AG04450 (cell line): ENCODE data around the gene SPHK1. TPM values are rescaled to one million over a fixed set of nuclear protein-coding genes. Genes with fewer than 3 reads are reported as not detected.

Source experiments
- CTCF ChIA-PET: fragments of 300-600, 350-600 bp; formaldehyde crosslinking; extraction: SDS; loops from one replicate; lab custom pipeline; 2022; ENCODE audit warnings: antibody characterized with exemption, inconsistent platforms; lab: Charles Lee
- POLR2A ChIA-PET: fragments of 350-600 bp; formaldehyde crosslinking; extraction: SDS; loops from one replicate; lab custom pipeline; 2021; ENCODE audit warnings: antibody characterized with exemption, inconsistent platforms; lab: Yijun Ruan, JAX
- DNase-seq: peaks from one replicate; pipeline ENCODE4 v3.0.0-alpha.2; 2011; ENCODE audit warnings: low read depth, low spot score
- H3K27ac ChIP-seq: one replicate; pipeline ENCODE4 v1.5.1; 2012; ENCODE audit warnings: low read depth, low read length, control low read depth
- H3K27me3 ChIP-seq: one replicate; pipeline ENCODE4 v1.6.0; 2012; ENCODE audit warnings: low read length; ENCODE audit not compliant: control insufficient read depth, insufficient read depth
- H3K4me3 ChIP-seq: 2 replicates; pipeline ENCODE4 v1.5.1; 2011; ENCODE audit warnings: mild to moderate bottlenecking, low read depth, low read length, control low read depth
- H3K9me3 ChIP-seq: 2 replicates; pipeline ENCODE4 v1.5.1; 2012; ENCODE audit warnings: low read length; ENCODE audit not compliant: control insufficient read depth, insufficient read depth
- polyA plus RNA-seq: library from polyadenylated mRNA; depleted of rRNA; stranded (reverse); fragments of >200 nt; gene quantifications from 2 replicates; pipeline ENCODE4 v1.2.3, GENCODE V29; 2011
- TF ChIP-seq, protein P1 (sequence below): IDR thresholded peaks from 2 replicates; pipeline ENCODE4 v1.5.1; 2011; ENCODE audit warnings: low read depth, low read length, control low read depth, inconsistent platforms

SPHK1 gene
- polyA plus RNA-seq, 1 experiment, result 11.6 TPM

DNA sequence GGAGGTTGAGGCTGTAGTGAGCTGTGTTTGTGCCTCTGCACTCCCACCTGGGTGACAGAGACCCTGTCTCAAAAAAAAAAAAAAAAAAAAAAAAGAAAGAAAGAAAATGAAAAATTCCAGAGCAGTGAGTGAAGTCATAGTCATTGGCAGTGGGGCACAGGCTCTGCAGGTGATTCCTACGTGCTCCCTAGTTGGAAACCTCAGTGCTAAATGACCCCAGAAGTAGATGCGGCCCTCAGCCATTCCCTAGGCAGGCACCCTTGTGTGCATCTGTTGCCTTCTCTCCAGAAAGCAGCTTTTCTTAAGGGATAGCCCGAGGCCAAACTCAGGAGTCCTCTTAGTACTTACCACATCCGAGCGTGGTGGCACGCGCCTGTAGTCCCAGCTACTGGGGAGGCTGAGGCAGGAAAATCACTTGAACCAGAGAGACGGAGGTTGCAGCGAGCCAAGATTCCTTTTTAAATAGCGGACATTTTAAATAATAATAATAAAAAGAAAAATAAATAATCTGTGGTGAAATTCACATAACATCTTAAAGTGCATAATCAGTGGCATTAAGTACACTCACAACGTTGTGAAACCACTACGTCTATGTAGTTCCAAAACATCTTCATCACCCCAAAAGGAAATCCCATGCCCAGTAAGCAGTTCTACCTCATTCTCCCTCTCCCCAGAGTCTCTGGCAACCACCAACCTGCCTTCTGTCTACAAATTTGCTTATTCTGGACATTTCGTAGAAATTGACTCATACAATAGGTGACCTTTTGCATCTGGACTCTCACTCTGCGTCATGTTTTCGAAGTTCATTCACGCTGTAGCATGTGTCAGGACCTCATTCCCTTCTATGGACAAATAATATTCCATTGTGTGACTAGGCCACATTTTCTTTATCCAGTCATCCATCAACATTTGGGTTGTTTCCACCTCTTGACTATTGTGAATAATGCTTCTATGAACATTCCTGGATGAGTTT, 12.5 kb upstream of the SPHK1 start:
- TF ChIP-seq, protein P1, sequence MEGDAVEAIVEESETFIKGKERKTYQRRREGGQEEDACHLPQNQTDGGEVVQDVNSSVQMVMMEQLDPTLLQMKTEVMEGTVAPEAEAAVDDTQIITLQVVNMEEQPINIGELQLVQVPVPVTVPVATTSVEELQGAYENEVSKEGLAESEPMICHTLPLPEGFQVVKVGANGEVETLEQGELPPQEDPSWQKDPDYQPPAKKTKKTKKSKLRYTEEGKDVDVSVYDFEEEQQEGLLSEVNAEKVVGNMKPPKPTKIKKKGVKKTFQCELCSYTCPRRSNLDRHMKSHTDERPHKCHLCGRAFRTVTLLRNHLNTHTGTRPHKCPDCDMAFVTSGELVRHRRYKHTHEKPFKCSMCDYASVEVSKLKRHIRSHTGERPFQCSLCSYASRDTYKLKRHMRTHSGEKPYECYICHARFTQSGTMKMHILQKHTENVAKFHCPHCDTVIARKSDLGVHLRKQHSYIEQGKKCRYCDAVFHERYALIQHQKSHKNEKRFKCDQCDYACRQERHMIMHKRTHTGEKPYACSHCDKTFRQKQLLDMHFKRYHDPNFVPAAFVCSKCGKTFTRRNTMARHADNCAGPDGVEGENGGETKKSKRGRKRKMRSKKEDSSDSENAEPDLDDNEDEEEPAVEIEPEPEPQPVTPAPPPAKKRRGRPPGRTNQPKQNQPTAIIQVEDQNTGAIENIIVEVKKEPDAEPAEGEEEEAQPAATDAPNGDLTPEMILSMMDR, result no peak

DNA sequence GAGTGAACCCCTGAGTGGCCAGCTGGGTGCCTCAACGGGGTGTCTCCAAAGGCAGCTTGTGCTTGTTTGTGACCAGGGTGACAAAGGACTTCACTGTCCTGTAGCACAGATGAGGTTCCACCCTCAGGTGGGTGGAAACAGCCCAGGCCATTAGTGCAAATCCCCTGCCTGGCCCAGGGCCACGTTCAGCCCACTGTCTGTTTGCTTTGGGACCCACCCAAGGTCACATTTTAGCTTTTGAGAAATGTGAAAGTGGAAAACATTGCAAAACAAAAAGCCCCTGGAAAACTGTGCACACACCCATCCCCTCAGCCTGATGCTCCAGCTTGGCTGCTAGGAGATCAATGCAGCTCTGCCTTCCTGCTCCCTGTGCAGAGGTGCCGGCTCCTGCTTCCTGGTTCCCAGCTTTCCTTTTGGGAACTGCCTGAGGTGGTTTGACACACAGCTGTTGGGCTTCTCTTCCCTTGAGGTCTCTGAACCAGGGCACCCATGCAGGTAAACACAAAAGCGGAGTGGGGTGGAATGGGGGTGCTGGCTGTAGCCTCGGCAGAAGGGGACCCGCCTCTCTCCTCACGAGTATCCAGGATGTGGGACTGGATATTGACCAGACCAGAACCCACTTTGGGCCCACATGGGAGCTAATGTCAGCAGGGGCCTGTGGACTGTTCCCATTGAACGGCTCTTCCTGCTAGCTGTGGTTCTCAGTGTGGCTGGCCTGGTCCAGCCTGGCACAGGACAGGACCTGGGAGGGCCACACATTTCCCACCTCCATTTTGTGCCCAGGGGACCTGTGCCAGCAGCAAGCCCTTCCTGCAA, 7.9 kb upstream of the SPHK1 start:
- CTCF ChIA-PET, result interaction anchor here (0.7 to 1.6 kb wide), 2 partner anchors 9 to 23 kb away, joined by 3 to 7 read pairs; partner anchors contain the start of gene SPHK1

More for the DNA sequence above, 12.5 kb upstream of the SPHK1 start:
- no peak overlapping the region for H3K4me3 ChIP-seq
- no peaks in the 10 kb centered on the region; the same call in 1 of the 2 replicates for H3K9me3 ChIP-seq
- H3K27ac ChIP-seq, result peak overlapping the region; percentile 96
- DNase-seq, result peak; percentile 92
- ChIA-PET CTCF (interaction anchor here (0.8 to 3.2 kb wide), 4 partner anchors 13 to 73 kb away, joined by 4 to 20 read pairs (median 12); partner anchors contain the start of genes PRPSAP1 and SPHK1), POLR2A (interaction anchor here (0.7 to 2.5 kb wide), 2 partner anchors 13 to 73 kb away, joined by 4 to 25 read pairs; partner anchors contain the start of gene SPHK1)
- no peaks in the 10 kb centered on the region for H3K27me3 ChIP-seq

DNA sequence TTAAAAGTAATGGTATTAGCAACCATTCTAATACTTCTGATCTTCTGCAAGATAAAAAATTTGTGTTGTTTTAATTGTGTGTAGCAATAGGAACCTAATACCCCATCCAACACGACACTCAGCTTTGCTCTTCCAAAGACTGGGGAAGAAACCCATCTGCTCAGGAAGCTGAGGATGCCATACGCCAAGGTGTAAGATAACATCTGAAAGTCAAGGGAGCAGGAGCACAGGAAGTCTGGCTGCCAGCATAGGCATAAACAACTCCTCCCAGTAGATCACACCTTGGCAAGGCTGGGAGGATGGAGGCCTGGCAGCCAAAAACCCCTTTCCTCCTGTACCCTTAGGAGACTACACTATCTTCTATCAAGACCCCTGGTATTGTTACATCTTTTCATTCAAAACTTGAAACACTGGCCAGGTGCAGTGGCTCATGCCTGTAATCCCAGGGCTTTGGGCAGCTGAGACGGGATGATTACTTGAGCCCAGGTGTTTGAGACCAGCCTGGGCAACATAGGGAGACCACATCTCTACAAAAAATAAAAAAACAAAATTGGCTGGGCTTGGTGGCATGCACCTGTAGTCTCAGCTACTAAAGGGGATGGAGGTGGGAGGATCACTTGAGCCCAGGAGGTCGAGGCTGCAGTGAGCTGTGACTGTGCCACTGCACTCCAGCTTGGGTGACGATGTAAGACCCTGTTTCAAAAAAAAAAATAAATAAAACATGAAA, 5.7 kb upstream of the SPHK1 start:
- Histone ChIP-seq H3K27me3 (no peaks in the 10 kb centered on the region), H3K9me3 (no peaks in the 10 kb centered on the region; the same call in 1 of the 2 replicates), H3K4me3 (no peak overlapping the region), H3K27ac (no peak overlapping the region)
- TF ChIP-seq, protein P1, result no peak
- DNase-seq, result no peak
- POLR2A ChIA-PET, result interaction anchor here (2.4 kb wide), 1 partner anchor 25 kb away, joined by 6 read pairs; the partner anchor contains the start of gene PRPSAP1
- CTCF ChIA-PET, result no interaction called here

More for the DNA sequence above, 7.9 kb upstream of the SPHK1 start:
- no peak overlapping the region for H3K27ac ChIP-seq
- H3K4me3 ChIP-seq, result no peak overlapping the region
- H3K27me3 ChIP-seq, result no peaks in the 10 kb centered on the region
- POLR2A ChIA-PET, result interaction anchor here (1.2 kb wide), 1 partner anchor 8 kb away, joined by 3 read pairs; the partner anchor contains the start of gene SPHK1
- TF ChIP-seq, protein P1, result no peak
- no peaks in the 10 kb centered on the region; the same call in 1 of the 2 replicates for H3K9me3 ChIP-seq
- no peak for DNase-seq

DNA sequence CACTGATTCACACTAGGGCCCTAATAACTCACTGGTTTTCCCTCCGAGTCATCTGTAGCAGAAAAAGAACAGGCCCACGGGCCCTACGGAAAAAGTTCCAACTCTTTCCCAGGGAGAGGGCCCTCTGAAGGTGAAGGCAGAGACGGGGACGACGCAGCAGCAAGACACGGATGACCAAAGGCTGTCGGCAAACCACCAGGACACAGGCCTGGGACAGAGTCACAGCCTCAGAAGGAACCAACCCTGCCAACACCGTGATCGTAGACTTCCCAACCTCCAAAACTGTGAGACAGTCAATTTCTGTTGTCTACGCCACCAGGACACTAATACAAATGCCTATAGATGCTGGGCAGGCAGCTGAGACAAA, 5.2 kb upstream of the SPHK1 start:
- ChIA-PET CTCF (interaction anchor here (0.6 to 0.7 kb wide), 2 partner anchors 24 to 29 kb away, joined by 4 to 6 read pairs; no protein-coding TSS in a partner anchor), POLR2A (interaction anchor here (2.4 kb wide), 1 partner anchor 26 kb away, joined by 6 read pairs; the partner anchor contains the start of gene PRPSAP1)
- H3K4me3 ChIP-seq, result no peak overlapping the region
- no peak for DNase-seq
- no peaks in the 10 kb centered on the region for H3K27me3 ChIP-seq
- H3K9me3 ChIP-seq, result no peaks in the 10 kb centered on the region; the same call in 1 of the 2 replicates
- no peak overlapping the region for H3K27ac ChIP-seq
- TF ChIP-seq, protein P1, result no peak
